Stimulated activated CD8-positive, alpha-beta memory T cell treated with anti-CD3 and anti-CD28 coated beads, Interleukin-4, amount 100 ng/mL, for 24 hours (primary cell): ENCODE results near the gene OPRD1.
A peak's percentile ranks its signal among the peaks of the same experiment; 100 is the strongest.
"Not testable (repeated sequence)": the region's sequence is repeated elsewhere in the genome, so short reads cannot be mapped to it uniquely, and the experiment has no call there.

Experiments used
- DNase-seq: peaks from one replicate; pipeline ENCODE4 v3.0.0-alpha.2; 2020; ENCODE audit warnings: low read depth

OPRD1 gene

GRCh38 chr1:28811766-28812668 lies at the start of gene OPRD1:
Gene OPRD1 (plus strand): TSS chr1:28812170. CDS start chr1:28812384, 214 bp downstream.
- no peak for DNase-seq

- DNase-seq = no peak
Observed at GRCh38 chr1:28766532-28767183, 45.3 kb upstream of the OPRD1 start.

- no peak for DNase-seq
Observed at GRCh38 chr1:28770601-28771165, 41.3 kb upstream of the OPRD1 start.

- not testable (repeated sequence) for DNase-seq
Observed at GRCh38 chr1:28771921-28772320, 40.0 kb upstream of the OPRD1 start.

GRCh38 chr1:28773105-28773504 lies 38.9 kb upstream of the OPRD1 start:
- no peak for DNase-seq

GRCh38 chr1:28775121-28775942 lies 36.6 kb upstream of the OPRD1 start:
- DNase-seq = peak; percentile 44

- no peak for DNase-seq
Observed at GRCh38 chr1:28776341-28776740, 35.6 kb upstream of the OPRD1 start.

GRCh38 chr1:28778021-28778420 lies 33.9 kb upstream of the OPRD1 start:
- DNase-seq = no peak

GRCh38 chr1:28779751-28780408 lies 32.1 kb upstream of the OPRD1 start:
- no peak for DNase-seq

GRCh38 chr1:28781305-28781704 lies 30.7 kb upstream of the OPRD1 start:
- DNase-seq = no peak

GRCh38 chr1:28782011-28782410 lies 30.0 kb upstream of the OPRD1 start:
- DNase-seq = no peak

- DNase-seq = no peak
Observed at GRCh38 chr1:28783363-28783762, 28.6 kb upstream of the OPRD1 start.

GRCh38 chr1:28789412-28789811 lies 22.6 kb upstream of the OPRD1 start:
- DNase-seq = no peak

- DNase-seq = no peak
Observed at GRCh38 chr1:28789816-28790215, 22.2 kb upstream of the OPRD1 start.

- DNase-seq = no peak
Observed at GRCh38 chr1:28790377-28791035, 21.5 kb upstream of the OPRD1 start.

- not testable (repeated sequence) for DNase-seq
Observed at GRCh38 chr1:28791929-28792328, 20.0 kb upstream of the OPRD1 start.

GRCh38 chr1:28792644-28793121 lies 19.3 kb upstream of the OPRD1 start:
- DNase-seq = no peak

- not testable (repeated sequence) for DNase-seq
Observed at GRCh38 chr1:28794582-28794981, 17.4 kb upstream of the OPRD1 start.

- no peak for DNase-seq
Observed at GRCh38 chr1:28796352-28797211, 15.4 kb upstream of the OPRD1 start.

- no peak for DNase-seq
Observed at GRCh38 chr1:28800324-28800723, 11.6 kb upstream of the OPRD1 start.
